Cardiac septum (tissue), 1 donor: Measurements from ENCODE around the gene GRK5. TPM values are rescaled to one million over a fixed set of nuclear protein-coding genes. Genes with fewer than 3 reads are reported as not detected.

Source experiments
- DNase-seq: peaks from one replicate; pipeline ENCODE4 v3.0.0-alpha.2; 2020; ENCODE audit warnings: low spot score
- intact Hi-C: fragments of 100-400 bp; cut with DNase I; formaldehyde crosslinking; loops from one replicate; pipeline ENCODE4 v1.14.0; 2022
- total RNA-seq: library from RNA; stranded (reverse); fragmentation: NEBNext Ultra II Directional; extraction: Animal tissue kit (Norgen Biotek cat#: 25700); gene quantifications from one replicate; pipeline ENCODE4 v1.2.1, GENCODE V29; 2021
- donor health status: DM: no; HTN: no; CAD: no.

GRK5 gene
- total RNA-seq, 1 donor from 2014 or later = 17.6 TPM

DNA sequence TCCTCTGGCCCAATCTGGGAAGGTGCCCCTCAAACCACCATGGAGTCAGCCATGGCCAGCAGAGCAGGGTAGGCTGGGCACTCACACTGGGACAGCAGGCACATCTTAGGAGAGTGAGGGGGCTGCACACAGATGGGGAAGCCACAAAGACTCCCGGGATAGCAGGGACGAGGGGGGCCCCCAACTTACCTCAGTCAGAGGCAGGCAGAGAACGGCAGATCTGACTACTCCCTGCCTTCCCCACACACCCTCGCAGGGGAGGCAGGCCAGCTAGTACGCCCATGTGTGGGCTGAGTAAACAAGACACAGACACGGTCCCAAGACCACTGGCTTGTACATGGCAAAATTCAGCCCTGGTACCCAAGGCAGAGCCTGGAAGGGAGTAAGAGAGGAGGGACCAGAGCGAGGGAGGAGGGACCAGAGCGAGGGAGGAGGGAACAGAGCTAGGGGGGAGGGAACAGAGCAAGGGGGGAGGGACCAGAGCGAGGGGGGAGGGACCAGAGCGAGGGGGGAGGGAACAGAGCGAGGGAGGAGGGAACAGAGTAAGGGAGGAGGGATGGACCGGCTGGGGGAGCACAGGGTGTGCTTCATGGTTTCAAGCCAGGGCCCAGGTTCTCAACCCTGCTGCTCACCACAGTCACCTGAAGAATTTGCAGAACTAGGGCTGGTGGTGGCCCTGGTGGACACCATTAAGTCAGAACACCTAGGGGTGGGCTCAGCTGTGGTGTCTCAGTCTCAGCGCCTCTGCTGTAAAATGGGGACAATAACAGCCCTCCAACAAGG is 261.4 kb downstream of the GRK5 start:
- DNase-seq = no peak
- intact Hi-C loops = no loop called here

GRCh38 chr10:119469325-119469707 is 261.9 kb downstream of the GRK5 start:
- intact Hi-C loops = no loop called here
- DNase-seq = no peak

DNA sequence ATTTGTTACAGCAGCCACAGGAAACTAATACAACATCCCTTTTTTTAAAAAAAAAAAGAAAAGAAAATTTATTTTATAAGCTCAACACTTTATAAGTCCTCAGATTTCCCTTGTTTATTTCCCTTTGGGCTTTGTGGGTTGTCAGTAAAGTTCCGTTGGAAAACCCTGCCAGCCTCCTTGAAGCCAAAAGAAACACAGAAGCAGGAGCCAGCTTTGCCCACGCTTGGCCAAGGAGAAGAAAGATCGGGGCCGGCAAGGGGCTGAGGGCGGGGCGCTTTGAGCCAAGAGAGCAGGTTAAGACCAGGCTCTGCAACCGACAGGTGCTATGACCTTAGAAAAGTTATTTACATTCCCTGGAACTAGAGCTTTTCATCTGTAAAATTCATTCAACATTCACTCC is 262.5 kb downstream of the GRK5 start:
- intact Hi-C loops = no loop called here
- no peak for DNase-seq

DNA sequence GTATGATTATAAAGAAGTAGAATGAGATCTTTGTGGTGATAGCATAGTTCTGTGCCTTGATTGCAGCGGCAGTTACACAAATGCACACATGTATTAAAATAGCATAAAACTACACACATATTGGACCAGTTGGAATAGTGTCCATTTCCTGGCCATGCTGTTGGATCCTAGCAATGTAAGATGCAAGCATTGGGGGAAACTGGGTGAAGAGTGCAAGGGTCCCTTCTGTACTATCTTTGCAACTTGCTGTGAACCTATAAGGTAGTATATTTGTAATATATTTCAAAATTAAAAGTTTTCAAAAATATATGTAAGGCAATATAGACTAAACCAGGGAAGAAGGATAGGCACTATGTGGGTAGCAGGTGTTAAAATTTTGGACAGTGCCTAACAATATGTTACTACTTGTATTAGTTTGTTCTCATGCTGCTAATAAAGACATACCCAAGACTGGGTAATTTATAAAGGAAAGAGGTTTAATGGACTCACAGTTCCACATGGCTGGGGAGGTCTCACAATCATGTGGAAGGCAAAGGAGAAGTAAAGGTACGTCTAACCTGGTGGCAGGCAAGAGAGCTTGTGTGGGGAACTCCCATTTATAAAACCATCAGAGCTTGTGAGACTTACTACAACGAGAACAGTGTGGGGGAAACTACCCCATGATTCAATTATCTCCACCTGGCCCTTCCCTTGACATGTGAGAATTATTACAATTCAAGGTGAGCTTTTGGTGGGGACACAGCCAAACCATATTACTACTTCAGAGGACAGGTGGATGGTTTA is 263.7 kb downstream of the GRK5 start:
- intact Hi-C loops = no loop called here
- no peak for DNase-seq

GRCh38 chr10:119473771-119474170 is 266.4 kb downstream of the GRK5 start:
- DNase-seq = no peak
- intact Hi-C loops = no loop called here

DNA sequence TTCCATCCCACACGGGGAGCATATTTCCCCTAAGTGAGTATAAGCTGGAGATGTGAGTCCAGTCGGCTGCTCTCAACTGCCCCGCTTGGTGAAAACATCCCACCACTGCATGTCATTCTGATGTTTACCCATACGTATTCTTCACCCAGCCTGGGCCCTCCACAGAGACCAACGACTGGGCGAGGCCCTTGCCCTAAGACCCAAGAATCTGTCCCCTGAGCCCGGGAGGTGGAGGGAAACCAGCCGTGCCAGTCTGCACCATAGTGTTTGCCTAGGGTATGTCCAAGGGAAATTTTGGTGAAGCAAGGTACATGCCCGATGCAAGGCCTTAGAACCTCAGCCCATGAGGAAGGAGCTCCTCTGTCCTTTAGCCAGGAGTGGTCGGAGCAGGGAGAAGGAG is 267.2 kb downstream of the GRK5 start:
- DNase-seq = no peak
- intact Hi-C loops = no loop called here

DNA sequence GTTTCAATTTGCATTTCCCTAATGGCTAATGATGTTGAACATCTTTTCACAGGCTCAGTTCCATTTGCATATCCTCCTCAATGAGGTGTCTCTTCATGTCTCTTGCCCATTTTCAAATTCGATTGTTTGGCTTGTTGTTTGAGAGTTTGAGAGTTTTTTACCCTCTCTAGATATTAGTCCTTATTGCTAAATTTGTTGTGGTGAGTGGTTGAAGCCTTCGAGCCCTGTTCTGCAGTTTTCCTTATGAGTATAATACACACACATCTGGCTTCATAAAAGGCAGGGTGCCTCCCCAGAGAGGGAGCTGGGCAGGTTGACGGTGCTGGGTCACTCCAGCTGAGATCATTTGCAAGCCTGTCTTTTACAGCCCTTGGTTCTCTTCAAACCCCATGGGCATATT is 270.1 kb downstream of the GRK5 start:
- no peak for DNase-seq
- intact Hi-C loops = no loop called here

DNA sequence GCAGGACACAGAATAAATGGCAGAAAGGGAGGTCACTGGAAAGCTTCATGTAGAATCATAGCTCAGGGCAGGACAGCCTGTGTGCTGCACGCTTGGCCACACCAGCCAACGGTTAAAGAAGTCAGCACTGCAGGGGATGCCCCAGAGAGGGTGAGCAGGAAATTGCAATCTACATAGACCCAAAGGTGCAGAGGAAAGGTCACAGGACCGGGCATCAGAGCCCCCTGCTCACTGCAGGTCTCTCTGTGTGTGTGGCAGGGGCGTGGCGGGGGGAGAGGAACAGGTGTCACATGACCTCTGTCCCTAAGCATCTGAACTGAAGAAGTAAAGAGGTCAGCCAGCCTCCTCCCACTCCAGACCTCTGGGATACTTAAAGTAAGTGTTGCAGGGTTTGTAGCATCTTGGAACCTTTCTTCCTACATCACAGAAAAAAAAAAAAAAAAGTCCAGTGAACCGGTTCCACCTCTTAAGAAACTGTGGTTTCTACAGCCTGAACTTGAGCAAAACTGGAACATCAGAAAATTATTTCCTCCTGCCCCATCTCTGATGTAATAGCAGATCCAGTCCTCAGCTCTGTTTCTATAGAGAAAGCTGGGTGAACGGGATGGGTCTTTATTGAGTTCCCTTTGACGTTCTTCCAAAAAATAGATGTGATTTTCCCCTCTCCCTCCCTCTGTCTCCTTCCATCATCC is 270.9 kb downstream of the GRK5 start:
- intact Hi-C loops = no loop called here
- DNase-seq = no peak

DNA sequence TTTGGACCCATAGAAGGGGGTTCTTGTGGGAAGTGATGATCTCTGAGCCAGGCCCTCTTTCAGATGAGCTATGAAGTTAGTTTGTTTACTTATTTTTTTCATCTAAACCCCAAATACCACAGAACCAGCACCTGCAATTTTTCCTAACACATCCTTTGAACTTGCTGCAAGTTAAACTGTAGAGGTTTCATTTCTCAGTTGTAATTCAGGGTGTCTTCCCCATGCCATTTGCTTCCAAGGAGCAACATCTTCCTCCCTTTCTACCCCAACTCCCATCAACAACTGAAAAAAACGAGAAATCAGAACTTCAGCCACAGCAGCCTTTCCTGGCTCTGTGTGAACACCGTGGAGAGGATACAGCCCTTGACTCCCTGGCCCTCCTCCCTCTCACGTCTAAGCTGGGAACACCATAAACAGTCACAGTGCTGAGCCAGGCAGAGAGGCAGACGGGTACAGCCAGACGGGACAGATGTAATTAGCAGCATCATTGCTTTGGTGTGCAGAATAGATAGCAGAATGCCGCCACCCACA is 271.5 kb downstream of the GRK5 start:
- intact Hi-C loops = no loop called here
- no peak for DNase-seq

GRCh38 chr10:119479532-119479931 is 272.2 kb downstream of the GRK5 start:
- DNase-seq = no peak
- intact Hi-C loops = no loop called here

DNA sequence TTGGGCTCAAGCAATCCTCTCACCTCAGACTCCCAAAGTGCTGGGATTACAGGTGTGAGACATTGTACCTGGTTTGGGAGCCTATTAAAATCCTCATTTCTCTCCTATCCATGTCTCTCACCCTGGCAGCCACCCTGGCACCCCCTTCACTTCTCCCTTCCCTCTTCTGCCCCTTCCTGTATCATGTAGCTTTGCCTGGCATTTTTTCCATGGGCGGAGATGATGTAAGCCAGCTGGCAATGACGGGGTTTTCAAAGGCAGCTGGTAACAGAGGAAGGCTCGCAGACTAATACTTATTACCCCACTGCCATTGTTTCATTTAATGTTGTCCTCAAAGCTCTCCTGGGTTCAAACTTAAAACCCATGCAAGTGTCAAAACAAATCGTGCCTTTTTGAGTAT is 273.3 kb downstream of the GRK5 start:
- intact Hi-C loops = no loop called here
- DNase-seq = no peak

DNA sequence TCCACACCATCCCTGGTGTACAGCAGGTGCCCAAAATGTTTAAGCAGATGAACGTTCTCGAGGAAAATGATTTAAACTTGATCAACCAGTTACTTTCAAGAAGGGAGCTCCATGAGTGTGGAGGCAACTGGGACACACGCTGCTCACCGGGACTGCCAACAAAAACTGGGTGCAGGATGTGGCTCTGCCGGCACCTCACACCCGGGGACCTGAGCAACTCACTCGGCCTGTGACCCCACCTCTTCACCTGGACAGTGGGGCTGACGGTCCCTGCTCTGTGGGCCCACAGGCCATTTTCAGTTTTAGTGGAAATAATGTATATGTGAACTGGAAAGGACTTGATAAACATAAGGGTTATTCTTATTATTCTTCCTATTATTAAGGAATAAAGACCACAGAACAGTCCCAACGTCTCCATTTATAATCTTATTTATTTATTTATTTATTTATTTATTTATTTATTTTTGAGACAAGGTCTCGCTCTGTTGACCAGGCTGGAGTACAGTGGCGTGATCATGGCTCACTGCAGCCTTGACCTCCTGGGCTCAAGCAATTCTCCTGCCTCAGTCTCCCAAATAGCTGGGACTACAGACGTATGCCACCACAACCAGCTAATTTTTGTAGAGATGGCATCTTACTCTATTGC is 274.5 kb downstream of the GRK5 start:
- intact Hi-C loops = no loop called here
- DNase-seq = no peak

- intact Hi-C loops = no loop called here
- DNase-seq = no peak
Observed at GRCh38 chr10:119483001-119483400, 275.6 kb downstream of the GRK5 start.

- no peak for DNase-seq
- intact Hi-C loops = no loop called here
Observed at GRCh38 chr10:119483839-119484238, 276.5 kb downstream of the GRK5 start.

- DNase-seq = no peak
- intact Hi-C loops = loop anchor here (2.0 kb wide), 1 partner anchor 290 kb away; no protein-coding TSS in a partner anchor
Observed at GRCh38 chr10:119488675-119489074, 281.3 kb downstream of the GRK5 start.

- intact Hi-C loops = loop anchor here (2.0 kb wide), 1 partner anchor 291 kb away; no protein-coding TSS in a partner anchor
Observed at GRCh38 chr10:119489991-119490326, 282.6 kb downstream of the GRK5 start.

DNA sequence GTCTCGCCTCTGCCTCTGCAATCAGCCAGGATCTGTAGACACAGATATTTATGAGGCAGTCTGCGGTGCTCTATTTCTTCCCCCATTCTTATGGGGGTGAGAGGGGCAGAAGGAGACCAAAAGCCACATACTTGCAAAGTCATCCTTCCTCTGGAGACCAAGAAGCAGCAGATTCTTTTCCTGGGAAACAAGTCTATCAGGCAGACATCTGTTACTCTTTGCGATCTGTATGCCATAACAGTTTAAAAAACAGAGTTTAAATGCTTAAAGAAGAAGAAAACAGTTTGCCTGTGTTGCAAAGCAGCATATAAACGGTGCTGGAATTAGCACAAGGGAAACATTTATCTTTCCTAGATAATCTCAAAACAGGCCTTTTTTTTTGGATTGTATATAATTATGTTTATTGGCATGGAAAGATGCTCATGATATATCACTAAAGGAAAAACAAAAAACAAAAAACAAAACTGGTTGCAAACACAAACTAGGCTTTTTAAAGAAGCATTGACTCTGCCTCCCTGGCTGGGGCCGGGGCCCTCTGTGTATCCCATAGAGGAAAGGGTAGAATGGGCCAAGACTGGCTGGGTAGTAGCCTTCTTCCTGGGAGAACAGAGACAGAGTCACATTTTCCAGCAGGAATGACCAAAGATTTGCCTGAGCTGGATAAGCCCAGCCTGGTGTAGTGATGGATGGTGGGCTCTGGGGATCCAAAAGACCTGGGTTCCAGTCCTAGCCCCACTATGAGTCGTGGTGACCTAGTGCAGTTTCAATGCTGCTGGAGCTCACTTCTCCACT is 284.8 kb downstream of the GRK5 start:
- no peak for DNase-seq
- intact Hi-C loops = no loop called here

More at GRCh38 chr10:119489991-119490326, 282.6 kb downstream of the GRK5 start:
- DNase-seq = no peak

DNA sequence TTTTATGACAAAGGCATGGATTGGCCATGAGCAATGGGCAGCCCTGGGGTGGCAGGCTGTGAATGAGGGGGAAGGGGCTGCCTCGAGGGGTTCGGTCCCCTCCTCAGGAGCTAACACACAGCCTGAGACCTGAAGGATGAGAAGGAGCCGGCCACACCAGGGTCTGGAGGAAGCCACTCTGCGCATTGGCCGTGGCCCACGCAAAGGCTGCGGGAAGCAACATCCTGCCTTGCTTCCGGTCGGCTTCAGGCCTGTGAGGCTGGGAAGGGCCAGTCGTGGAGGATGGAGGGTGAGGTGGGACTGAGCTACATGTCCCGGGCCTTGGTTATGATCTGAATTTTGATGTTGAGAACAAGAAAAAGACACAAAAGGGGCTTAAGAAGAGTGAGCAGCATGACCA is 285.8 kb downstream of the GRK5 start:
- DNase-seq = no peak
- intact Hi-C loops = no loop called here
